GM12865 (cell line): ENCODE results near the gene SLC41A3.

ENCODE experiments used
- DNase-seq: peaks from one replicate; pipeline ENCODE4 v3.0.0; 2010; ENCODE audit warnings: low read depth
- H3K4me3 ChIP-seq: 2 replicates; pipeline ENCODE4 v1.5.1; 2011; ENCODE audit warnings: mild to moderate bottlenecking, low read depth, low read length, control low read depth
- CTCF ChIP-seq: IDR thresholded peaks from 2 replicates; pipeline ENCODE4 v1.5.1; 2011; ENCODE audit warnings: low read length, control low read depth, low read depth, inconsistent platforms; ENCODE audit not compliant: insufficient read depth; ENCODE audit errors: missing control alignments

The SLC41A3 gene

DNA sequence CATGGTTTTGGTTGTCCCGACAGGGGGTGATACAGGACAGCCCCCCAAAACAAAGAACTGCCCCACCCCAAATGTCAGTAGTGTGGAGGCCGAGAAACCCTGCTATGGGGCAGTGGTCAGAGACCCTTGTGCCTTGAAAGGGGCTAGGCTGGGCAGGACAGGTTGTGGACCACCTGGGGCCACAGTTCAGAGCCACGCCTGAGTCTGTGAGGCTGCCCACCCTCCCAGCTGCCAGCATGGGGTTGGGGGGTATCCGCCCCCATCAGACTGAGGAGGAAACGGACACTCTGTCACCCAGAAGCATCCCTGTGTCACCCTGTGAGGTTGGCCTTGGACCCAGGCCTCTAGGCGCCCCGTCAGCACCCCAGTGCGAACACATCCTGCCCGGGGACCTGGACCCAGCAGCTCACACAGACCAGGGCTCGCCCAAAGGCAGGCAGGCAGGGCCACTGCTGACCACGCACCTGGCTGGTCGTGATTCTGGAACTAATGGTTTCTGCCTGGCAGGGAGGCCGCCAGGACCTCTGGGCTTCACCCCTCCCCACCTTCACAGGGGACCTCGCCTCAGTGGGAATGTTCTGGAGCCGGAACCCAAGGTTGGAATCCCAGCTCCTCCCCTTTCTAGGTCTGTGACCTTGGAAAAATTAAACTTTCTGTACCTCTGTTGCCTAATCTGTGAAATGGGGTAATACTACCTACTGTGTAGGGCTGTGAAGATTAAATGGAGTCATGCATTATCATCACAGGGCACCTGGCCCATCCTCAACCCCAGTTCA, 1.4 kb downstream of the SLC41A3 start:
- no peak for TF ChIP-seq CTCF
- no peak for DNase-seq
- peak overlapping the region; percentile 92 for H3K4me3 ChIP-seq

- DNase-seq = no peak
- no peak overlapping the region for H3K4me3 ChIP-seq
Observed at GRCh38 chr3:126081618-126082361, 2.1 kb downstream of the SLC41A3 start.

DNA sequence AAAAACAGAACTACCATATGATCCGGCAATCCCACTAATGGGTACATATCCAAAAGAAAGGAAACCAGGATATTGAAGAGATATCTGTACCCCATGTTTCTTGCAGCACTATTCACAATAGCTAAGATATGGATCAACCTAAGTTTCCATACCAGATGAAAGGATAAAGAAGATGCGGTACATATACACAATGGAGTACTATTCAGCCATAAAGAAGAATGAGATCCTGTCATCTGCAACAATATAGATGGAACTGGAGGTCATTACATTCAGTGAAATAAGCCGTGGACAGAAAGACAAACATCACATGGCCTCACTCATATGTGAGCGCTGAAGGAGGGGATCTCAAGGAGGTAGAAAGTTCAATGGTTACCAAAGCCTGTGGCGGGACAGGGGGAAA, 3.0 kb downstream of the SLC41A3 start:
- DNase-seq = no peak
- TF ChIP-seq CTCF = no peak
- H3K4me3 ChIP-seq = no peak overlapping the region

More at GRCh38 chr3:126081618-126082361, 2.1 kb downstream of the SLC41A3 start:
- TF ChIP-seq CTCF = peak; percentile 19

DNA sequence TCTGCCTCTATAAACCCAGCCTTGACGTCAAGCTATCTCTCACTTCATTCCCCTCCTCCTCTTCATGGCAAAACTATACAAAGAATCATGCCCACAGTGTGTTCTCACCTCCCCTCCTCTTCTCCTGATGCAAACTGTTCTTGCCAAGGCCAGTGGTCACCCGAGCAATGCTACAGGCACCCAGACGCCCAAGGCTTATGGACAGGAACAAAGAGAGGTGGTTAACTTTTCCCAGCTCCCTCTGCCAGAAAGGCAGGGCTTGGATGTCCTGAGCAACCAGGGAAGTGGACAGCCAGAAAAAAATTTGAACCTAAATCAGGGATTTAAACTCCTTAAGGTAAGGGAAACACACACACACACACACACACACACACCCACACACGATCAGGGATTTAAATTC, 5.1 kb downstream of the SLC41A3 start:
- DNase-seq = no peak
- no peak overlapping the region for H3K4me3 ChIP-seq
- TF ChIP-seq CTCF = no peak

DNA sequence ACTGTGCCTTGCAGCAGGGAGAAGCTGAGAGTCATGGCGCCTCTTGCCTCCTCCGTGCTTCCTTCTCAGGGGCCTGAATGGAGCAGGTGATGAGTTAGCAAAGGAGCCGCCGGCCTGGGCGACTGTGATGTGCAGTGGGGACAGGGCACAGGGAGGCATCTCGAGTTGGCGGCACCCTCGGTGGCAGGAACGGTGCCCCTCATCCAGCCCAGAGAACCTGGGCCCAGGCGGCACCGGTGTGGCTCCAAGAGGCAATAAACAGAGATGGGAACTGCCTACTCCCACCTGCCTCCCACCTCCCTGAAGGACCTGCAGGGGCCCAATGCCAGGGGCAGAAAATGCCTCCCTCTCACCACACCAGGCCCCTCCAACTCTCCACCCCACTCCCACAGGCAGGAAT, 6.2 kb downstream of the SLC41A3 start:
- H3K4me3 ChIP-seq = no peak overlapping the region
- no peak for DNase-seq
- no peak for TF ChIP-seq CTCF

DNA sequence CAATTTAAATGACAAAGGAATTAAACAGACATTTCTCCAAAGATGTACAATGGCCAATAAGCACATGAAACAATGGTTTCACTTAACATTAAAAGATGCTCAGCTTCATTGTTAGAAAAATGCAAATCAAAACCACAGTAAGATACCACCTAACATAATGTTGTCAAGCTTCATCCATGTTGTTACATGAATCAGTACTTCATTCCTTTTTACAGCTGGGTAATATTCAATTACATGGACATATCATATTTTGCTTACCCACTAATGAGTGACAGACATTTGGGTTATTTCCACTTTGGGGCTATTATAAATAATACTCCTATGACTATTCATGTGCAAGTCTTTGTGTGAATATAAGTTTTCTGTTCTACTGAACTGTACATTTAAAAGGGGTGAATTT, 7.8 kb downstream of the SLC41A3 start:
- no peak overlapping the region for H3K4me3 ChIP-seq
- no peak for TF ChIP-seq CTCF
- DNase-seq = no peak
